Measurements from ENCODE around the gene DYRK1B.

DNA sequence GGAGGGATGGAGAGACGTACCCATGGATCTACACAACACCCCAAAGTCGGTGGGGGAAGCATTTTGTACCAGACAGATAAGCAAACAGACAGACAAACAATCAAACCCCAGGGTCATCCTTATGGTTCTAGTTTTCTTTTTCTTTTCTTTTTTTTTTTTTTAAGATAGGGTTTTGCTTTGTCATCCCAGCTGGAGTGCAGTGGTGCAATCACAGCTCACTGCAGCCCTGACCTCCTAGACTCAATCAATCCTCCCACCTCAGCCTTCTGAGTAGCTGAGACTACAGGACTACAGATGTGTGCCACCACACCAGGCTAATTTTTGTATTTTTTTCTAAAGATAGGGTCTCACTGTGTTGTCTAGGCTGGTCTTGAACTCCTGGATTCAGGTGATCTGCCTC, 30.2 kb upstream of the DYRK1B start:
- TF ChIP-seq, protein P1, sequence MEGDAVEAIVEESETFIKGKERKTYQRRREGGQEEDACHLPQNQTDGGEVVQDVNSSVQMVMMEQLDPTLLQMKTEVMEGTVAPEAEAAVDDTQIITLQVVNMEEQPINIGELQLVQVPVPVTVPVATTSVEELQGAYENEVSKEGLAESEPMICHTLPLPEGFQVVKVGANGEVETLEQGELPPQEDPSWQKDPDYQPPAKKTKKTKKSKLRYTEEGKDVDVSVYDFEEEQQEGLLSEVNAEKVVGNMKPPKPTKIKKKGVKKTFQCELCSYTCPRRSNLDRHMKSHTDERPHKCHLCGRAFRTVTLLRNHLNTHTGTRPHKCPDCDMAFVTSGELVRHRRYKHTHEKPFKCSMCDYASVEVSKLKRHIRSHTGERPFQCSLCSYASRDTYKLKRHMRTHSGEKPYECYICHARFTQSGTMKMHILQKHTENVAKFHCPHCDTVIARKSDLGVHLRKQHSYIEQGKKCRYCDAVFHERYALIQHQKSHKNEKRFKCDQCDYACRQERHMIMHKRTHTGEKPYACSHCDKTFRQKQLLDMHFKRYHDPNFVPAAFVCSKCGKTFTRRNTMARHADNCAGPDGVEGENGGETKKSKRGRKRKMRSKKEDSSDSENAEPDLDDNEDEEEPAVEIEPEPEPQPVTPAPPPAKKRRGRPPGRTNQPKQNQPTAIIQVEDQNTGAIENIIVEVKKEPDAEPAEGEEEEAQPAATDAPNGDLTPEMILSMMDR (IDR thresholded peaks at IDR 0.05): no peak
- no peak for TF ChIP-seq POLR2A (IDR thresholded peaks at IDR 0.05)

Data from thyroid gland (tissue), 4 donors.